Measurements from ENCODE around the gene TMEM134.
A peak's percentile ranks its signal among the peaks of the same experiment; 100 is the strongest.
"Not testable (repeated sequence)": the region's sequence is repeated elsewhere in the genome, so short reads cannot be mapped to it uniquely, and the experiment has no call there.

The TMEM134 gene

DNA sequence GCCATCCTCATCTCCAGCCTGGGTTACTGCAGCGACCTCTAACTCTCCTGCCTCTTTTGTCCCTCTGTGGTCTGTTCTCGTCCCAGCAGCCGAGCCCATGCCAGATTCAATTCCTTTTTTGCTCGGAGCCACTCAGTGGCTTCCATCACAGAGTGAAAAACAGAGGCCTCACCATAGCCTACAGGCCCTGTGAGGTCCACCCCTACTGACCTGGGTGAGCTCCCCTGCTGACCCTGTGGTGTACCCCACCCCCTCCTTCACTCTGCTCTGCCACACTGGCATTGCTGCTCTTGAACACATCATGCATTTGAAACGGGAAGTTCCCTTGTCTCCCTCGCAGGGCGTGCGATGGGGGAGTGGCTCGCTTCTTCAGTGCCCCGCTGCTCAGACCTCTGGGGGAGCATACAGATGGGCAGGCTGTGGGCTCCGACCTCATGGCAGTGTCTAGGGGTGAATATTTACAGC is 15.8 kb upstream of the TMEM134 start:
- Histone ChIP-seq H3K27me3 (replicated peaks; ENCODE audit: control insufficient read depth, insufficient read depth, low read length, poor library complexity, severe bottlenecking) (no peaks in the 10 kb centered on the region), H3K4me3 (ENCODE audit: insufficient read depth, low read depth, low read length, poor library complexity, severe bottlenecking) (peak overlapping the region; percentile 34), H3K9me3 (ENCODE audit: control insufficient read depth, low read length) (no peaks in the 10 kb centered on the region), H3K36me3 (ENCODE audit: control insufficient read depth, insufficient read depth, low read length) (peaks cover 27% of the 10 kb centered on the region), H3K4me1 (ENCODE audit: control insufficient read depth, insufficient read depth, low read length, poor library complexity, severe bottlenecking) (peaks cover 50% of the 10 kb centered on the region), H3K27ac (ENCODE audit: insufficient read depth, low read length, poor library complexity, severe bottlenecking) (peak overlapping the region; percentile 86)
- peak in 2 of 3 donors; percentile 54 to 55 for DNase-seq

DNA sequence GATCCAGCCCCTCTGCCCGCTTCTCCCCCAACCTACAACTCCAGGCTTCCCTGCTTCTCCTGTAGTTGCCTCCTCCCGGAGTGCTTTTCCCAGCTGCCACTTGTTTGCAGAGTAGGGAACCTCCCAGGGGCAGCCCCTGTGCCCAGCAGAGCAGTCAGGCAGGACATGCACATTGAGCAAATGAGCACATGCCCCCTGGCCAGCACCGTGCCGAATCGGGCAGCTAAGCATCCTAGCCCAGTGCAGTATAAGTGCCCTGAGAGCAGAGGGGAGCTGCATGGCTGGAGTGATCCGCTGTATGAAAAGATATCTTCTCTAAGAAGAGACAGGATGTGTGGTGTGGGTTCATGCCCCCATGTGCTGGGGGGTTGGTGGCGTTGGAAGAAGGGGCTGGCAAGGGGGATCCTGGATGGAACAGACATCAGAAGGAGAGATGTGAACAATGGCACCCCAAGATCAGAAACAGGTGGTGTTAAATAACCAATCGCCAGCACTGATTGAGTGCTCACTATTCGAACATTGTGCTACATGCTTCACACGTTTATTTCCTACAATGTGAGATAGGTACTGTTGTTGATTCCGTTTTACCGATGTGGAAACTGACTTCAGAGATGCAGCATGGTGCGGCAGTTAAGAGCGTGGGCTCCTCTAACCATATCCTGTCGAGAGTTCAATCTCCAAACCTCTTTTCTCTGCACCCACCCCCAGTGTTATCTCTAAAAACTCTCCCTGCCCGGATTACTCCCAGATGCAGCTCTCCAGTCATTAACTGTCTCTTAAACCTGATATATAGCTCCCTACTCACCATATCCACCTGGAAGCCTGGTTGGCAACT is 15.0 kb upstream of the TMEM134 start:
- peak in 1 of 3 donors; percentile 26 for DNase-seq
- no peaks in the 10 kb centered on the region for H3K9me3 ChIP-seq (ENCODE audit: control insufficient read depth, low read length)
- no peaks in the 10 kb centered on the region for H3K27me3 ChIP-seq (replicated peaks; ENCODE audit: control insufficient read depth, insufficient read depth, low read length, poor library complexity, severe bottlenecking)
- peak overlapping the region; percentile 86 for H3K27ac ChIP-seq (ENCODE audit: insufficient read depth, low read length, poor library complexity, severe bottlenecking)
- H3K4me1 ChIP-seq (ENCODE audit: control insufficient read depth, insufficient read depth, low read length, poor library complexity, severe bottlenecking): peaks cover 50% of the 10 kb centered on the region
- H3K36me3 ChIP-seq (ENCODE audit: control insufficient read depth, insufficient read depth, low read length): peaks cover 18% of the 10 kb centered on the region
- peak overlapping the region; percentile 58 for H3K4me3 ChIP-seq (ENCODE audit: insufficient read depth, low read depth, low read length, poor library complexity, severe bottlenecking)

DNA sequence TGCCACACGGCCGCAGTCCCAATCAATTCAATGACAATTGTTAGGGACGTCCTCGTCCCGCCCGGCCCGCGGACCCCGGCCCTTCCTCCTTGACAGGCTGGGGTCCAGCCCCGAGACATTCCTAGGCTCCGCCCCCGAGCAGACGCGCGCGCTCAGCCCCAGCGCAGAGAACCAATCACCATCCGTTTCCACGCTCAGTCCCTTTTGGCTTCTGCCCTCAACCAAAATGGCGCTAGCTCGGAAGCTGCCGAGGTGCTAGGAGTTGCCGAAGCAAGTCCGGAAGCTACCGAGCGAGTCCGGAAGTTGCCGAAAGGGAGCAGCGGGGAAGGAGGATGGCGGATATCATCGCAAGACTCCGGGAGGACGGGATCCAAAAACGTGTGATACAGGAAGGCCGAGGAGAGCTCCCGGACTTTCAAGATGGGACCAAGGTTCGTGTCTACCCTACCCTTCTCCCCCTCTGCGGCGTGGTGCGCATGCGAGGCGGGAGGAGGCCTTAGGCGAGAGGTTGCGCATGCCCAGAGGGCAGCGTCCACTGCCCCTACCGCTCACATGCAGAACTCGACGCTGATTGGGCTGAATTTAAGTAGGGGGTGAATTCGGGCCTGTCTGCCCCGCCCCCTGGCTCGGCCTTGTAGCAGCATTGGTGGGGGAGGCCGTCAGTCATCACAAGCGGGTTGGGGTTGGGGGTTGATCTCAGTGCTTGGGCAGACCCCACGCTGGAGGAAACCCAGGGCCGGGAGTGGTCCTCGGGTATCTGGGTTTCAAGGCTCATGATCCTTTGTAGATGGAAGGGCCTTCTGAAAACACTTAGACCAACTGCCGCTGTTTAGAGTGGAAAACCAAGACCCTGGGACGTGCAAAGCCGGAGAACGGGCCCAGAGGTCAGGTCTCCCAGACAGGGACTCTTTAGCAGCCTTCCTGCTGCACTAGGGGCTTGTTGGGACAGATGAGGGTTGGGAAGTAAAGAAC is 14.1 kb upstream of the TMEM134 start, which contains the start of gene AIP:
AIP (plus strand) TSS at position 200 of the 972 bp plus-strand sequence; CDS start at position 333, 133 bp downstream.
- Histone ChIP-seq H3K4me1 (ENCODE audit: control insufficient read depth, insufficient read depth, low read length, poor library complexity, severe bottlenecking) (peaks cover 50% of the 10 kb centered on the region), H3K9me3 (ENCODE audit: control insufficient read depth, low read length) (no peaks in the 10 kb centered on the region), H3K4me3 (ENCODE audit: insufficient read depth, low read depth, low read length, poor library complexity, severe bottlenecking) (peak within 1 kb of the TSS; percentile 58), H3K36me3 (ENCODE audit: control insufficient read depth, insufficient read depth, low read length) (peaks cover 12% of the 10 kb centered on the region), H3K27ac (ENCODE audit: insufficient read depth, low read length, poor library complexity, severe bottlenecking) (peak within 1 kb of the TSS; percentile 86), H3K27me3 (replicated peaks; ENCODE audit: control insufficient read depth, insufficient read depth, low read length, poor library complexity, severe bottlenecking) (no peaks in the 10 kb centered on the region)
- DNase-seq: peak; percentile 88 to 96 (median 95)

DNA sequence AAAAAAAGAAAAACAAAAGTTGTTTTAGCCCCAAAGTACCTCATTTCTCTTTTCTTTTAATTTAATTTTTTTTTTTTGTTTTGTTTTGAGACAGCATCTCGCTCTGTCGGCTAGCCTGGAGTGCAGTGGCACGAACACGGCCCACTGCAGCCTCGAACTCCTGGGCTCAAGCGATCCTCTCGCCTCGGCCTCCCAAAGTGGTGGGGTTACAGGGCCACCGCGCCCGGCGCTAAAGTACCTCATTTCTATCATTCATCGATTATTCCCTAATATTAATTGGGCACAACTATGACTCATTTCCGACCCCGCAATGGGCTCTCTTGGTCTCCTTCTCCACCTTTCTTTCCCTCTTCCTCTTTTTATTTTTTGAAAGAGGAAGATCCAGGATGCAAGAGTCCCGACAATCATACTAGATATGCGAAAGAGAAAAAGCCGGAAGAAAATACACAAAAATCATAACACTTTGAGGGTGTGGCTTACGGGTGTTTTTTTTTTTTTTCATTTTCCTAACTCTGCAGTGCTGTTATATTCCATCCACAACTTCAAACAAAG is 13.3 kb upstream of the TMEM134 start:
- Histone ChIP-seq H3K4me1 (ENCODE audit: control insufficient read depth, insufficient read depth, low read length, poor library complexity, severe bottlenecking) (peaks cover 44% of the 10 kb centered on the region), H3K4me3 (ENCODE audit: insufficient read depth, low read depth, low read length, poor library complexity, severe bottlenecking) (peak overlapping the region; percentile 58), H3K9me3 (ENCODE audit: control insufficient read depth, low read length) (no peaks in the 10 kb centered on the region), H3K27ac (ENCODE audit: insufficient read depth, low read length, poor library complexity, severe bottlenecking) (peak overlapping the region; percentile 86), H3K36me3 (ENCODE audit: control insufficient read depth, insufficient read depth, low read length) (peaks cover 5% of the 10 kb centered on the region), H3K27me3 (replicated peaks; ENCODE audit: control insufficient read depth, insufficient read depth, low read length, poor library complexity, severe bottlenecking) (no peaks in the 10 kb centered on the region)
- DNase-seq: no peak

DNA sequence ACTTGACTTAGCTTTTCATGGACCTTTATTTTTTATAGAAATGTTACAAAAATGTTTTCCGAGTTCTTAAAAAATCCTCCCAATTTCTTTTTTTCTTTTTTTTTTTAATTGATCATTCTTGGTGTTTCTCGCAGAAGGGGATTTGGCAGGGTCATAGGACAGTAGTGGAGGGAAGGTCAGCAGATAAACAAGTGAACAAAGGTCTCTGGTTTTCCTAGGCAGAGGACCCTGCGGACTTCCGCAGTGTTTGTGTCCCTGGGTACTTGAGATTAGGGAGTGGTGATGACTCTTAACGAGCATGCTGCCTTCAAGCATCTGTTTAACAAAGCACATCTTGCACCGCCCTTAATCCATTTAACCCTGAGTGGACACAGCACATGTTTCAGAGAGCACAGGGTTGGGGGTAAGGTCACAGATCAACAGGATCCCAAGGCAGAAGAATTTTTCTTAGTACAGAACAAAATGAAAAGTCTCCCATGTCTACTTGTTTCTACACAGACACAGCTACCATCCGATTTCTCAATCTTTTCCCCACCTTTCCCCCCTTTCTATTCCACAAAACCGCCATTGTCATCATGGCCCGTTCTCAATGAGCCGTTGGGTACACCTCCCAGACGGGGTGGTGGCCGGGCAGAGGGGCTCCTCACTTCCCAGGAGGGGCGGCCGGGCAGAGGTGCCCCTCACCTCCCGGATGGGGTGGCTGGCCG is 8.4 kb upstream of the TMEM134 start:
- DNase-seq; H3K4me3 ChIP-seq (ENCODE audit: insufficient read depth, low read depth, low read length, poor library complexity, severe bottlenecking); H3K9me3 ChIP-seq (ENCODE audit: control insufficient read depth, low read length); H3K27me3 ChIP-seq (replicated peaks; ENCODE audit: control insufficient read depth, insufficient read depth, low read length, poor library complexity, severe bottlenecking); H3K4me1 ChIP-seq (ENCODE audit: control insufficient read depth, insufficient read depth, low read length, poor library complexity, severe bottlenecking); H3K36me3 ChIP-seq (ENCODE audit: control insufficient read depth, insufficient read depth, low read length); H3K27ac ChIP-seq (ENCODE audit: insufficient read depth, low read length, poor library complexity, severe bottlenecking): not testable (repeated sequence)

DNA sequence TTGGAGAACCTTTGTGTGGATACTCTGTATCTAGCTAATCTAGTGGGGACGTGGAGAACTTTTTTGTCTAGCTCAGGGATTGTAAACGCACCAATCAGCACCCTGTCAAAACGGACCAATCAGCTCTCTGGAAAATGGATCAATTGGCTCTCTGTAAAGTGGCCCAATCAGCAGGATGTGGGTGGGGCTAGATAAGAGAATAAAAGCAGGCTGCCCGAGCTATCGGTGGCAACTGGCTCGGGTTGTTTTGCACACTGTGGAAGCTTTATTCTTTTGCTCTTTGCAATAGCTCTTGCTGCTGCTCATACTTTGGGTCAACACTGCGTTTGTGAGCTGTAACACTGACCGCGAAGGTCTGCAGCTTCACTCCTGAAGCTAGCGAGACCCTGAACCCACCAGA is 7.6 kb upstream of the TMEM134 start:
- not testable (repeated sequence) for H3K36me3 ChIP-seq (ENCODE audit: control insufficient read depth, insufficient read depth, low read length); H3K27ac ChIP-seq (ENCODE audit: insufficient read depth, low read length, poor library complexity, severe bottlenecking); H3K4me1 ChIP-seq (ENCODE audit: control insufficient read depth, insufficient read depth, low read length, poor library complexity, severe bottlenecking); H3K27me3 ChIP-seq (replicated peaks; ENCODE audit: control insufficient read depth, insufficient read depth, low read length, poor library complexity, severe bottlenecking); H3K9me3 ChIP-seq (ENCODE audit: control insufficient read depth, low read length); H3K4me3 ChIP-seq (ENCODE audit: insufficient read depth, low read depth, low read length, poor library complexity, severe bottlenecking); DNase-seq

DNA sequence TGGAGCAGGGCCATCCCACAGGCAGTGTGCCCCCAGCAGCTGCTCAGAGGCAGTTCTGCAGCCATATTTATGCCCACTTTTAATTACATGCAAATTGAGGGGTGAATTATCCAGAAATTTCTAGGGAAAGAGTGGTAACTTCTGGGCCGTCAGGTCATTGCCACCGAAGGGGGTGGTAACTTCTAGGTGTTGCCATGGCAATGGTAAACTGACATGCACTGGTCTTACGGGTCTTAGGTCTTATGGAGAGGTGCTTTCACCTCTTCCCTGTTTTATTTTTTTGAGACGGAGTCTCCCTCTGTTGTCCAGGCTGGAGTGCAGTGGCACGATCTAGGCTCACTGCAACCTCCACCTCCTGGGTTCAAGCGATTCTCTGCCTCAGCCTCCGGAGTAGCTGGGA is 3.8 kb upstream of the TMEM134 start:
- H3K36me3 ChIP-seq (ENCODE audit: control insufficient read depth, insufficient read depth, low read length): no peaks in the 10 kb centered on the region
- H3K4me3 ChIP-seq (ENCODE audit: insufficient read depth, low read depth, low read length, poor library complexity, severe bottlenecking): no peak overlapping the region
- H3K27me3 ChIP-seq (replicated peaks; ENCODE audit: control insufficient read depth, insufficient read depth, low read length, poor library complexity, severe bottlenecking): no peaks in the 10 kb centered on the region
- DNase-seq: no peak
- no peak overlapping the region for H3K27ac ChIP-seq (ENCODE audit: insufficient read depth, low read length, poor library complexity, severe bottlenecking)
- H3K4me1 ChIP-seq (ENCODE audit: control insufficient read depth, insufficient read depth, low read length, poor library complexity, severe bottlenecking): peaks cover 14% of the 10 kb centered on the region
- H3K9me3 ChIP-seq (ENCODE audit: control insufficient read depth, low read length): no peaks in the 10 kb centered on the region

DNA sequence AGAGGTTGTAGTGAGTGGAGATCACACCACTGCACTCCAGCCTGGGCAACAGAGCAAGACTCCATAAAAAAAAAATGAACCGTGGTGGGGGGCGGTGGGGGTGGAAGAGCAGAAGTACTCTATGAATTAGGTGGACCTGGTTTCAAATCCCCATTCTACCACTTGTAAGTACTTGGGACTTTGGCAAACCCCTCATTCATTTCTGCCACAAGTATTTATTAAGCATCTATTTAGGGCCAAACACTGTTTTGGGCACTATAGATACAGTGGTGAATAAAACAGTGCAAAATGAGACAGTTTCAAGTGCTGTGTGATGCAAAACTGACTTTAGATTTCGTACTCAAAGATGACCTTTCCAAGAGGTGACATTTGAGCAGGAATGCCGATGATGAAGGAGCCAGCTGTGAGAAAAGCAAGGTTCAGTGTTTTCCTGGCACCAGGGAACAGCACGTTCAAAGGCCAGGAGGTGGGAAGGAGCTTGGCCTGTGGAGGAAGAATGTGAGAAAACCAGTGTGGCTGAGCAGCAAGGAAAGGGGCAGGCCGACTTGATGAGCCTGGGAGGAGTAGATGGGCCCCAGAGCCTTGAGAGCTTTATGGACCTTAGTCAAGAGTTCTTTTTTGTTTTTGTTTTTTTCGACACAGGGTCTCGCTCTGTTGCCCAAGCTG is 1.4 kb upstream of the TMEM134 start:
- no peak for DNase-seq
- no peaks in the 10 kb centered on the region for H3K9me3 ChIP-seq (ENCODE audit: control insufficient read depth, low read length)
- peaks cover 27% of the 10 kb centered on the region for H3K4me1 ChIP-seq (ENCODE audit: control insufficient read depth, insufficient read depth, low read length, poor library complexity, severe bottlenecking)
- H3K27ac ChIP-seq (ENCODE audit: insufficient read depth, low read length, poor library complexity, severe bottlenecking): no peak overlapping the region
- no peaks in the 10 kb centered on the region for H3K36me3 ChIP-seq (ENCODE audit: control insufficient read depth, insufficient read depth, low read length)
- H3K4me3 ChIP-seq (ENCODE audit: insufficient read depth, low read depth, low read length, poor library complexity, severe bottlenecking): no peak overlapping the region
- no peaks in the 10 kb centered on the region for H3K27me3 ChIP-seq (replicated peaks; ENCODE audit: control insufficient read depth, insufficient read depth, low read length, poor library complexity, severe bottlenecking)

DNA sequence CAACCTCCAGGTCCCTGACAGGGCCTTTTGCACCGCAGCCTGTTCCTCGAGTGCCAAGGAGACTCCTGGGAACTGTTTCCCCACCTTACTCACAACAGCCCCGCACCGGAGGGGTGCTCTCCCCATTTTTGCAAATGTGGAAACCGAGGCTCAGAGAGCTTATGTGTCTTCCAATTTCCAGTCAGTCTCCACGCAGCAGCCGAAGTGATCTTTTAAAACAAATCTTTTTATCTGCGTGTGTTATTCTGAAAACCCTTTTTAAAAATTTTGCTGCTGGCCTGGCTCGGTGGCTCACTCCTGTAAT is 409 bp upstream of the TMEM134 start:
- Histone ChIP-seq H3K36me3 (ENCODE audit: control insufficient read depth, insufficient read depth, low read length) (no peaks in the 10 kb centered on the region), H3K4me1 (ENCODE audit: control insufficient read depth, insufficient read depth, low read length, poor library complexity, severe bottlenecking) (peaks cover 34% of the 10 kb centered on the region), H3K9me3 (ENCODE audit: control insufficient read depth, low read length) (no peaks in the 10 kb centered on the region), H3K27me3 (replicated peaks; ENCODE audit: control insufficient read depth, insufficient read depth, low read length, poor library complexity, severe bottlenecking) (no peaks in the 10 kb centered on the region), H3K27ac (ENCODE audit: insufficient read depth, low read length, poor library complexity, severe bottlenecking) (peak overlapping the region; percentile 79), H3K4me3 (ENCODE audit: insufficient read depth, low read depth, low read length, poor library complexity, severe bottlenecking) (peak overlapping the region; percentile 75)
- no peak for DNase-seq

Data from effector memory CD4-positive, alpha-beta T cell (primary cell).